Measurements from ENCODE around the gene TRIO.

The TRIO gene

GRCh38 chr5:14460844-14461398 is 317.8 kb downstream of the TRIO start:
- DNase-seq (ENCODE audit: low read depth) = no peak

GRCh38 chr5:14462681-14463080 is 319.5 kb downstream of the TRIO start:
- no peak for DNase-seq (ENCODE audit: low read depth)

- DNase-seq (ENCODE audit: low read depth) = peak; percentile 70
These were observed 320.5 kb downstream of the TRIO start for GRCh38 chr5:14463629-14464028.

- peak; percentile 75 for DNase-seq (ENCODE audit: low read depth)
These were observed 321.0 kb downstream of the TRIO start for GRCh38 chr5:14464096-14464495.

- no peak for DNase-seq (ENCODE audit: low read depth)
These were observed 321.5 kb downstream of the TRIO start for GRCh38 chr5:14464671-14465070.

- DNase-seq (ENCODE audit: low read depth) = peak; percentile 91
These were observed 322.0 kb downstream of the TRIO start for GRCh38 chr5:14465116-14465515.

GRCh38 chr5:14465776-14466175 is 322.6 kb downstream of the TRIO start:
- no peak for DNase-seq (ENCODE audit: low read depth)

GRCh38 chr5:14467251-14467650 is 324.1 kb downstream of the TRIO start:
- DNase-seq (ENCODE audit: low read depth) = no peak

GRCh38 chr5:14467886-14468285 is 324.7 kb downstream of the TRIO start:
- DNase-seq (ENCODE audit: low read depth) = no peak

GRCh38 chr5:14469551-14470377 is 326.6 kb downstream of the TRIO start:
- no peak for DNase-seq (ENCODE audit: low read depth)

- DNase-seq (ENCODE audit: low read depth) = no peak
These were observed 328.4 kb downstream of the TRIO start for GRCh38 chr5:14471507-14471906.

- DNase-seq (ENCODE audit: low read depth) = peak; percentile 81
These were observed 329.9 kb downstream of the TRIO start for GRCh38 chr5:14472986-14473567.

GRCh38 chr5:14475045-14475444 is 331.9 kb downstream of the TRIO start:
- no peak for DNase-seq (ENCODE audit: low read depth)

GRCh38 chr5:14476786-14477435 is 333.8 kb downstream of the TRIO start:
- peak; percentile 61 for DNase-seq (ENCODE audit: low read depth)

GRCh38 chr5:14479143-14479696 is 336.1 kb downstream of the TRIO start:
- DNase-seq (ENCODE audit: low read depth) = no peak

- no peak for DNase-seq (ENCODE audit: low read depth)
These were observed 338.2 kb downstream of the TRIO start for GRCh38 chr5:14481349-14481748.

GRCh38 chr5:14482085-14482484 is 338.9 kb downstream of the TRIO start:
- DNase-seq (ENCODE audit: low read depth) = no peak

GRCh38 chr5:14483504-14484157 is 340.5 kb downstream of the TRIO start:
- DNase-seq (ENCODE audit: low read depth) = no peak

GRCh38 chr5:14486486-14486885 is 343.3 kb downstream of the TRIO start:
- DNase-seq (ENCODE audit: low read depth) = no peak

- DNase-seq (ENCODE audit: low read depth) = no peak
These were observed 344.1 kb downstream of the TRIO start for GRCh38 chr5:14486996-14487896.

All from amniotic epithelial cell (primary cell).